ENCODE measurements around the gene PRXL2C. TPM values are rescaled to one million over a fixed set of nuclear protein-coding genes. Genes with fewer than 3 reads are reported as not detected.
"Not testable (repeated sequence)": the region's sequence is repeated elsewhere in the genome, so short reads cannot be mapped to it uniquely, and the experiment has no call there.

PRXL2C gene
- total and polyA plus RNA-seq, 4 experiments from 2014 or later, result 10.7 to 13.8 (median 11.9) TPM

- no peak overlapping the region for H3K27ac ChIP-seq (ENCODE audit: low read depth, low read length)
- H3K4me3 ChIP-seq (ENCODE audit: low read length in 2 of 2), result no peak overlapping the region
- intact Hi-C loops (cut with micrococcal nuclease), result no loop called here
- Mint-ChIP-seq H3K4me3 (no peak overlapping the region), H3K4me1 (no peaks in the 10 kb centered on the region), H3K27ac (no peak overlapping the region), H3K9me3 (peaks cover 0 to 2% (median 0%) of the 10 kb centered on the region in 8 donors), H3K36me3 (no peaks in the 10 kb centered on the region), H3K27me3 (peaks cover 0 to 2% of the 10 kb centered on the region in 2 donors)
- ChIA-PET POLR2A (ENCODE audit: partially characterized antibody) (interaction anchor here (1.0 kb wide), 1 partner anchor 97 kb away, joined by 3 read pairs; the partner anchor contains the start of gene ZNF510), CTCF (ENCODE audit: partially characterized antibody) (no interaction called here)
- DNase-seq, result no peak
- H3K27me3 ChIP-seq (ENCODE audit: insufficient read depth, low read length), result no peaks in the 10 kb centered on the region
- H3K9me3 ChIP-seq (ENCODE audit: control insufficient read depth in 1 of 2, low read length in 2 of 2), result no peaks in the 10 kb centered on the region
- H3K4me1 ChIP-seq (ENCODE audit: insufficient read depth, low read length), result no peaks in the 10 kb centered on the region
- H3K36me3 ChIP-seq (ENCODE audit: insufficient read depth, low read length), result no peaks in the 10 kb centered on the region
These were observed 25.8 kb upstream of the PRXL2C start for GRCh38 chr9:96680812-96681499.

- ChIA-PET POLR2A (ENCODE audit: partially characterized antibody) (no interaction called here), CTCF (ENCODE audit: partially characterized antibody) (interaction anchor here (1.4 to 2.2 kb wide), 3 partner anchors 8 to 19 kb away, joined by 4 to 6 read pairs (median 5); no protein-coding TSS in a partner anchor)
- Histone ChIP-seq H3K9me3 (ENCODE audit: control insufficient read depth in 1 of 2, low read length in 2 of 2) (no peaks in the 10 kb centered on the region), H3K27ac (ENCODE audit: low read depth, low read length) (no peak overlapping the region), H3K27me3 (ENCODE audit: insufficient read depth, low read length) (no peaks in the 10 kb centered on the region), H3K36me3 (ENCODE audit: insufficient read depth, low read length) (no peaks in the 10 kb centered on the region), H3K4me1 (ENCODE audit: insufficient read depth, low read length) (no peaks in the 10 kb centered on the region), H3K4me3 (ENCODE audit: low read length in 2 of 2) (no peak overlapping the region)
- H3K4me3 Mint-ChIP-seq, result no peak overlapping the region
- no peaks in the 10 kb centered on the region for H3K4me1 Mint-ChIP-seq
- DNase-seq, result no peak
- intact Hi-C loops (cut with micrococcal nuclease), result no loop called here
- no peaks in the 10 kb centered on the region for H3K36me3 Mint-ChIP-seq
- H3K27ac Mint-ChIP-seq, result no peak overlapping the region
- H3K27me3 Mint-ChIP-seq, result peaks cover 5% of the 10 kb centered on the region in 2 donors
- peaks cover 0 to 3% (median 0%) of the 10 kb centered on the region in 8 donors for H3K9me3 Mint-ChIP-seq
These were observed 19.9 kb upstream of the PRXL2C start for GRCh38 chr9:96674906-96675538.

GRCh38 chr9:96673786-96674185 is 18.7 kb upstream of the PRXL2C start:
- DNase-seq; intact Hi-C loops (cut with micrococcal nuclease); H3K4me3 Mint-ChIP-seq; H3K36me3 Mint-ChIP-seq; H3K27ac ChIP-seq (ENCODE audit: low read depth, low read length); H3K9me3 ChIP-seq (ENCODE audit: control insufficient read depth in 1 of 2, low read length in 2 of 2); POLR2A ChIA-PET (ENCODE audit: partially characterized antibody); H3K27me3 ChIP-seq (ENCODE audit: insufficient read depth, low read length); H3K9me3 Mint-ChIP-seq; H3K27ac Mint-ChIP-seq; H3K27me3 Mint-ChIP-seq; H3K4me3 ChIP-seq (ENCODE audit: low read length in 2 of 2); H3K4me1 Mint-ChIP-seq; H3K36me3 ChIP-seq (ENCODE audit: insufficient read depth, low read length); H3K4me1 ChIP-seq (ENCODE audit: insufficient read depth, low read length): not testable (repeated sequence)
- CTCF ChIA-PET (ENCODE audit: partially characterized antibody), result interaction anchor here (1.4 kb wide), 1 partner anchor 13 kb away, joined by 3 read pairs; no protein-coding TSS in a partner anchor

GRCh38 chr9:96668868-96669534 is 13.9 kb upstream of the PRXL2C start:
- H3K27ac ChIP-seq (ENCODE audit: low read depth, low read length), result no peak overlapping the region
- no peaks in the 10 kb centered on the region for H3K4me1 ChIP-seq (ENCODE audit: insufficient read depth, low read length)
- peaks cover 5 to 7% of the 10 kb centered on the region in 2 donors for H3K27me3 Mint-ChIP-seq
- H3K4me1 Mint-ChIP-seq, result peaks cover 0 to 2% (median 0%) of the 10 kb centered on the region in 4 donors
- no peaks in the 10 kb centered on the region for H3K36me3 ChIP-seq (ENCODE audit: insufficient read depth, low read length)
- POLR2A ChIA-PET (ENCODE audit: partially characterized antibody), result no interaction called here
- H3K36me3 Mint-ChIP-seq, result no peaks in the 10 kb centered on the region
- intact Hi-C loops (cut with micrococcal nuclease), result loop anchor here (5.0 kb wide), 1 partner anchor 227 kb away; no protein-coding TSS in a partner anchor
- H3K4me3 Mint-ChIP-seq, result no peak overlapping the region
- H3K4me3 ChIP-seq (ENCODE audit: low read length in 2 of 2), result no peak overlapping the region
- H3K27me3 ChIP-seq (ENCODE audit: insufficient read depth, low read length), result no peaks in the 10 kb centered on the region
- H3K9me3 Mint-ChIP-seq, result no peaks in the 10 kb centered on the region
- H3K9me3 ChIP-seq (ENCODE audit: control insufficient read depth in 1 of 2, low read length in 2 of 2), result no peaks in the 10 kb centered on the region
- CTCF ChIA-PET (ENCODE audit: partially characterized antibody), result interaction anchor here (1.5 to 4.3 kb wide), 2 partner anchors 341 to 342 kb away, joined by 4 to 38 read pairs; no protein-coding TSS in a partner anchor
- no peak for DNase-seq
- no peak overlapping the region for H3K27ac Mint-ChIP-seq

GRCh38 chr9:96667363-96667728 is 12.2 kb upstream of the PRXL2C start:
- no peak for DNase-seq
- Histone ChIP-seq H3K27ac (ENCODE audit: low read depth, low read length) (no peak overlapping the region), H3K9me3 (ENCODE audit: control insufficient read depth in 1 of 2, low read length in 2 of 2) (no peaks in the 10 kb centered on the region), H3K36me3 (ENCODE audit: insufficient read depth, low read length) (no peaks in the 10 kb centered on the region), H3K4me1 (ENCODE audit: insufficient read depth, low read length) (no peaks in the 10 kb centered on the region), H3K27me3 (ENCODE audit: insufficient read depth, low read length) (no peaks in the 10 kb centered on the region), H3K4me3 (ENCODE audit: low read length in 2 of 2) (no peak overlapping the region)
- peak overlapping the region in 1 of 7 donors; percentile 61 for H3K27ac Mint-ChIP-seq
- H3K27me3 Mint-ChIP-seq, result peaks cover 3 to 8% of the 10 kb centered on the region in 2 donors
- H3K4me1 Mint-ChIP-seq, result peaks cover 0 to 2% (median 0%) of the 10 kb centered on the region in 4 donors
- no peaks in the 10 kb centered on the region for H3K36me3 Mint-ChIP-seq
- H3K9me3 Mint-ChIP-seq, result no peaks in the 10 kb centered on the region
- CTCF ChIA-PET (ENCODE audit: partially characterized antibody), result interaction anchor here (0.9 to 4.3 kb wide), 8 partner anchors 7 to 439 kb away, joined by 3 to 38 read pairs (median 3); no protein-coding TSS in a partner anchor
- no peak overlapping the region for H3K4me3 Mint-ChIP-seq
- intact Hi-C loops (cut with micrococcal nuclease), result loop anchor here (1.0 to 5.0 kb wide), 2 partner anchors 225 to 340 kb away; no protein-coding TSS in a partner anchor
- POLR2A ChIA-PET (ENCODE audit: partially characterized antibody), result no interaction called here

GRCh38 chr9:96666653-96667362 is 11.7 kb upstream of the PRXL2C start:
- POLR2A ChIA-PET (ENCODE audit: partially characterized antibody); H3K4me1 ChIP-seq (ENCODE audit: insufficient read depth, low read length); H3K4me1 Mint-ChIP-seq; H3K4me3 Mint-ChIP-seq; H3K27ac ChIP-seq (ENCODE audit: low read depth, low read length); H3K9me3 ChIP-seq (ENCODE audit: control insufficient read depth in 1 of 2, low read length in 2 of 2); H3K27me3 ChIP-seq (ENCODE audit: insufficient read depth, low read length); H3K4me3 ChIP-seq (ENCODE audit: low read length in 2 of 2); H3K36me3 ChIP-seq (ENCODE audit: insufficient read depth, low read length); H3K27ac Mint-ChIP-seq; H3K9me3 Mint-ChIP-seq; H3K27me3 Mint-ChIP-seq; H3K36me3 Mint-ChIP-seq: not testable (repeated sequence)
- intact Hi-C loops (cut with micrococcal nuclease), result loop anchor here (1.0 to 5.0 kb wide), 3 partner anchors 225 to 435 kb away; no protein-coding TSS in a partner anchor
- CTCF ChIA-PET (ENCODE audit: partially characterized antibody), result interaction anchor here (0.9 to 4.3 kb wide), 10 partner anchors 8 to 439 kb away, joined by 3 to 38 read pairs (median 3); no protein-coding TSS in a partner anchor
- peak in 4 of 5 donors; percentile 33 to 44 (median 42) for DNase-seq
